GM10266 (cell line): ENCODE data around the gene IGF1R.

Experiments
- DNase-seq: peaks from one replicate; pipeline ENCODE4 v3.0.0; 2012; ENCODE audit errors: extremely low spot score
- CTCF ChIP-seq: IDR thresholded peaks from 2 replicates; pipeline ENCODE4 v1.5.1; 2012; ENCODE audit warnings: mild to moderate bottlenecking, low read depth; ENCODE audit not compliant: control insufficient read depth, insufficient read depth; ENCODE audit errors: missing control alignments

Gene IGF1R

GRCh38 chr15:98804057-98804380, 155.7 kb downstream of the IGF1R start:
- no peak for DNase-seq

GRCh38 chr15:98805434-98806274, 157.3 kb downstream of the IGF1R start:
- no peak for TF ChIP-seq CTCF
- no peak for DNase-seq

More at GRCh38 chr15:98804057-98804380, 155.7 kb downstream of the IGF1R start:
- no peak for TF ChIP-seq CTCF

- DNase-seq: no peak
- TF ChIP-seq CTCF: no peak
These were observed 158.0 kb downstream of the IGF1R start for GRCh38 chr15:98806275-98806895.

- no peak for DNase-seq
These were observed 158.9 kb downstream of the IGF1R start for GRCh38 chr15:98807262-98807661.

GRCh38 chr15:98809273-98809672, 160.9 kb downstream of the IGF1R start:
- TF ChIP-seq CTCF: no peak
- DNase-seq: no peak

More at GRCh38 chr15:98807262-98807661, 158.9 kb downstream of the IGF1R start:
- TF ChIP-seq CTCF: no peak

GRCh38 chr15:98812716-98813446, 164.5 kb downstream of the IGF1R start:
- no peak for DNase-seq
- no peak for TF ChIP-seq CTCF
